ENCODE results near the gene SFXN5.

SFXN5 gene

GRCh38 chr2:72952110-72952823 lies 119.2 kb downstream of the SFXN5 start:
- DNase-seq, result no peak

GRCh38 chr2:72951303-72952095 lies 120.0 kb downstream of the SFXN5 start:
- DNase-seq, result no peak

GRCh38 chr2:72950558-72951255 lies 120.8 kb downstream of the SFXN5 start:
- no peak for DNase-seq

GRCh38 chr2:72949642-72950041 lies 121.9 kb downstream of the SFXN5 start:
- DNase-seq, result no peak

GRCh38 chr2:72949045-72949444 lies 122.5 kb downstream of the SFXN5 start:
- DNase-seq, result no peak

DNA sequence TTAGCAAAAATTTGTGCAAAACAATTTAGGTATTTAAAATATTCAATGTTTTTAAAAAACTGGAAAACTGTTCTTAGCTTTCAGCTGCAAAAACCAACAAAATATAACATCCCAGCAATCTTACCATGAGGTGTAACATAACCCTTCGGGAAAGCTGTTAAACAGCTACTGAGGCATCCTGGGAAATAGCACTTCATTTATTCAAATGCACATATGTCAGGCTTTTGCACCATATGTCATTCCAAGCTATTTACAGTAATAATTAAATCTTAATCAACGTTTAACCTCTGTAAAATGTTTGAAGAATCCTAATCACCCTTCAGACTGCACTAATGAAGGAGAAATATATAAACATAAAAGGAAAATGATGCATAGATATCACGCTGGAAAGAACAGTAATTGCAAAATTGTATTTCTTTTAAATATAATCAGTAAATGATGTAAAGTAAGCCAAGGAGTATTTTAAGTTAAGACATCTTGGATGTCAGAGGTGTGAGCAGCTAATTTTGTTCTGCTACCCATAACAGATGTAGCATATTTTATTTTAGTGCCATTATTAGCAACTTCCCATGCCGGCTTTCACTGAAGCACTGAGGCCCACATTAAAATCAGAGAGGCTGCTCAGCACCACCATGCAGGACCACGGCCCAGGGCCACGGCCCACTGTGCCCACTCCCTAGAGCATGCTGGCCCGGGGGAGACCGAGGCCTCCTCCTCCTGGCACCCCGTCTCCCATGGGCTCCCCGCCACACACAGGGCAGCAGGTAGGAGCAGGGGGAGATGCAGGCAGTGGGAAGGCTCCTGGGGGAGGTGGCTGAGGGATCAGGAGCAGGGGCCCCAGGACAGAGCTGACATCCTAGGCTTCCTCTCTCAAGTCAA lies 123.3 kb downstream of the SFXN5 start:
- no peak for DNase-seq

GRCh38 chr2:72946466-72946865 lies 125.0 kb downstream of the SFXN5 start:
- DNase-seq, result no peak

- DNase-seq, result no peak
These were observed 126.0 kb downstream of the SFXN5 start for GRCh38 chr2:72945450-72946019.

- DNase-seq, result no peak
These were observed 126.6 kb downstream of the SFXN5 start for GRCh38 chr2:72944804-72945449.

DNA sequence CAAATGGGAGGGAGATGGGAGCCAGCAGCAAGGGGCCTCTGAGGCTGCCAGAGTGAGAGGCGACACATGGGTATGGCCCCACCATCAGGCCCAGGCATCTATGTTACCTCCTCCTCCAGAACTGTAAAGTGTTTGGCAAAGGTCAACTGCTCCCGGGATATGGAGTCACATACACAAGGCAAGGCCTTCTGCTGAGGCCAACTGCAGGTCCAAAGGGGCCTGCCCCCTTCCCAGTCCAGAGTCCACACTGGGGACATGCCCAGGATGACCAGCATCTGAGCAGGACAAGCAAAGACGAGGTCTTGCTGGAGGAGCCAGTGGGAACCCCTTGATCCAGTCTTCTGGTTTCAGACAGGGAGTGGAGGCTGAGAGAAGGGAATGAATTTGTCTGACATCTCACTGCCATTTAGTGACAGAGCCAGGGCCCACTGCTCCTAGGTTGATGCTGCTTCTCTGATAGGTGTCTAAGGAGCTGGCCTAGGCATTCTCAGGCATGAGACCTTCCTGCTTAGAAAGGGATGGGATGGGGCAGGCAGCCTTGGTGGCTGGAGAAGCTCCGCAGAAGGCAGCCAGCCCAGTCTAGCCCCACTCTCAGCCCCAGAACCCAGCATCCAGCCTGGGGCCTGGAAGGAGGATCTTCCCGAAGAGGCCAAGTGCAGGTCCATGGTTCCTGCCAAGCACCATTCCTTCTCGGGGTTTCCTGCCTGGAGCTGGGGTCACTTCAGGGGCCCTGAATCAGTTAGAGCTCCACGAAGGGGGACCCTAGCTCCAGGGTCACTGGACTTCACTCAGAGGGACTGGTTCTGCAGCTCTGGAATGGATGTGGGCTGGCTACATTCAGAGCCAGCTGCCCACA lies 127.7 kb downstream of the SFXN5 start:
- no peak for DNase-seq

DNA sequence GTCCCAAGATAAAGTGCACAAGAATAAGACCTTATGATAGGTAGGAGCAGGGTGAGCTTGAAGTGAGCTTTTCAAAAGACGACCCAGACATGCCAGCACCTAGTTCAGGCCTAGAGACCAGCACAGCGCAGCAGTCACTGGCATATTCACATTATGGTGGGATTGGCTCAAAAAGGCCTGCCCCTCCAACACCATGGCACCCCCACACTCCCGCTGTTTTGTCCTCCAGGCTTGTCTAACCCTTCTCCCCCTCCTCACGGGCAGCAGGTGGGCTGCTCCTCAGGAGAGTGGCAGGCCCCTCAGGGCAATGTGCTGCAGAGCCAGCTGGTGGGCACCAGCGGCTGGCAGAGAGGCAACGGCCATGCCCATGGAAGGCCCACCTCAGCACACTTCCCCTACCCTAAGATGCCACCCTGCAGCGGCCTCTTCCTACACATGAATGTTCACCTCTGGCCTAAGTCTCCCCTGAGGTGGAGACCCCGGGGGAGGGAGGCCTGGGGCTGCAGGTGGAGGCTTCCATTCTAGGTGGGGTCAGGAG lies 128.6 kb downstream of the SFXN5 start:
- no peak for DNase-seq

DNA sequence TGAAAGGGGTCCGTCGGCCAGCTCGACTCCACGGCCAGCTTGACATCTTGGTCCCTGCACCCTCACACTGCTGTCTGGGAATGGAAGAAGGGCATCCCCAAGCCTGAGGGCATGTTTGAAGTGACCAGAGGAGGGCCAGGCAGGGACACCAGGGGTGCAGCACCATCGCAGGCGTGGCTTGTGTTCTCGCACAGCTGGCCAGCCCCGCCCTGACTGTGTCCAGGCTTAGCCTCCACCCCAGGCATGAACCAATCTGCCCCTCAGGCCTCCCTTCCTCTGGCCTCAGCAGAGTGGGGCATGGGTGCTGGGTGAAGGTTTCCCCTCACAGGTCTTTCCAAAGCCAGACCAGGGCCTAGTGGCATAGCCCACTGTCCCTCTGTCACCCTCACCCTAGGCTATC lies 129.2 kb downstream of the SFXN5 start:
- DNase-seq, result no peak

GRCh38 chr2:72940786-72941185 lies 130.7 kb downstream of the SFXN5 start:
- DNase-seq, result no peak

DNA sequence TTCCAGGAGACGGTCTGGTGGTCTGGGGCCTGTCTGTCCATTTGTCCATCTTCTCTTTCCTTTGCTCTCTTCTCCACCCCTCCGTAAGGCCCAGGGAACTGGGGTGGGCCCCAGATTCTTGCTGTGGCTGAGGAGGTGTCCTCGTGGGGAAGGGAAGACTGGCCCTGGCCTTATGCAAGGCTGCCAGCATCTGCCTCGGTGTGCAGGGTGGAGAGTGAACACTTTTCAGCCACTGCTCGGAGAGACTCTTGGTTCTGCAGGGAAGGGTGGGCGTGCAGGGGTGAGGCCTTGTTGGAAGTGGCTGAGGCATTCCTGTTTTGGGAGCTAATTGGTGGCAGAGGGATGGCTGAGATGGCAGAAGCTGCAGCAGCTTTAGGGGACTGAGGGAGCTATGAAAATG lies 131.2 kb downstream of the SFXN5 start:
- no peak for DNase-seq

GRCh38 chr2:72938455-72938854 lies 133.1 kb downstream of the SFXN5 start:
- no peak for DNase-seq

DNA sequence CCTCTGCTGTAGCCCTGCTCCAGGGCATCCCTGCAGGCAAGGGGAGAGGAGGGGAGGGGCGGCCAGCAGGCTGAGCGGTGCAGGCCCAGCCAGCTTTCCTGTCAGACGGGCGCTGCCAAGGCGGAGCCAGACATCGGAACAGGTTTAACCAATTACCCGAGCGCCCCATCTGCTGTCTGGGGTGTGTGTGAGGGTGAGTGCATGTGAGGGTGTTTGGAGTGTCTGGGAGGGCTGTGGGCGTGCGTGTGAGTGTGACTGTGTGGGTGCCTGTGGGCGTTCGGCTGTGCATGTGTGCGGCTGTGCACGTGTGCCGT lies 134.2 kb downstream of the SFXN5 start:
- DNase-seq, result no peak

DNA sequence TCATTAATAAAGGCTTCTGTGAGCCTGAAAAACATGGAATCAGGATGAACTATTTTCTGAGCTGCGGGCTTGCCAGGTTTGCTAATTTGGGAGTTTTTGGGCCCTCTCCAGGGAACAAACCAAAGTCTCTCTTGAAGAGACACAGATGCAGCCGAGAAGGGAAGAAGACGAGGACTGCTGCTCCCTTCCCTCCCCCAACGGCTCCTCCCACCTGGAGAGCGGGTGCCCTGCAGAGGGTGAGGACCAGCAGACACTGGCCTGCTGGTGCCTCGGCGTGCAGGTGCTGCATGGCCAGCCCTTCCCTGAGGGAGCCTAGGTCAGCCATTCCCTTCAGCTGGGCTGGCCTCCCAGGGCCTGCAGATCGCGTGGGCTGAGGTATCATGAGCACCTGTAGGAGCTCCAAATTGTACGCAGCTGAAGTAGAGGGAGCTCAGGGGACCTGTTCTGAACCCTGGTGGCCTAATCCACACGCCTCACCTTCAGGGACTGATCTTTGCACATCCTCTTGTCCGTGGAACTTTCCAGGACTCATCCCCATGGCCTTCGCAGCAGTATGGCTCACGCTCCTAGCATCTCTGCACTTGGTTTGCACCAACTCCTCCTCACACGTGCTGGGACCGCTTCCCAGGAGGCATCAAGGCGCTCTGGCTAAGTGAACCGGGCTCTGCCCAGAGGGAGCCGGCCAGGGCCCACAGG lies 134.7 kb downstream of the SFXN5 start:
- no peak for DNase-seq

- DNase-seq, result no peak
These were observed 135.9 kb downstream of the SFXN5 start for GRCh38 chr2:72935611-72935957.

DNA sequence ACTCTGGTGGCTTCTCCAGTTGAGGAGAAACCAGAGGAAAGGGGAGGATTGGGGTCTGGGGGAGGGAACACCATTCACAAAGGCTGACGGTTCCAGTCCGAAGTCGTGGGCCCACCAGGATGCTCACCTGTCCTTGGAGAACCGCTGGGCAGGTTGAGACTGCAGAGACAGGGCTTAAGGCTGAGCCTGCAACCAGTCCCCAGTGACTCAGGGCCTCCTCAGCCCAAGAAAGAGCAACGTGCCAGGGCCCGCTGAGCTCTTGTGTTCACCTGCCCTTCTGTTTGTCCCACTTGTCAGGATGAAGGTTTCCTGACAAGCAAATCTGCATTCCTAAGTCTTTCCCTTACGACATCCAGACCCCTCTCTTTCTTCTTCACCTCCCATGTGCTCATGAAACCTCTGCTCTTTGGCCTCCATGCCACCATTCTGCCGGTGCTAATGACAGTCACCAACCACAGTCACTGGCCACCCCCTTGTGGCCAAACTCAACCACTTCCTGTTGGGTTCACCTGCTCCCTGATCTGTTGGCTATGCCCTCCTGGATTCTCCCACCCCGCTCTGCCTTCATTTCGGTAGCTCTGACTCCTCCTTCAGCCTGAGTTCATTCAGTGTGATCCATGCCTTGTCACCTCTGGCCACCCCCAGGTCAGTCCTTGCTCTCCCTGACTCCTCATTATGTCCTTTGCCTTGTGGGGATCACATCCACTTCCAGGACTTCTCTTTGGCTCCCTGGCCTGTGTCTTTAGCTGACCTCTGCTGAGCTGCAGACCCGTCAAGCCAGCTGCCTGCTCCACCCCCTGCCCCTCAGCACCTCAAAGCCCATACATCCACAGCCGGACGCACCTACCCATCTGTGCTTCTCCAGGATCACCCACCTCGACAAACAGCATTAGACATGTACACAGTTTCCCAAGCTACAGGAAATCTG lies 136.6 kb downstream of the SFXN5 start:
- DNase-seq, result no peak

Measured in stimulated activated CD4-positive, alpha-beta T cell treated with anti-CD3 and anti-CD28 coated beads, Interleukin-4, amount 100 ng/mL, for 1 hour (primary cell).